ENCODE data around the gene HIP1.

GRCh38 chr7:75624134-75624832 is 114.5 kb downstream of the HIP1 start:
- TF ChIP-seq EZH2phosphoT487 (conservative IDR thresholded peaks at IDR 0.05; ENCODE audit: low read length) (no peak), CTCF (IDR thresholded peaks at IDR 0.05; ENCODE audit: insufficient read depth, low read length, poor library complexity, severe bottlenecking) (no peak)

All from SU-DHL-6 (cell line).